ENCODE data around the gene SPEM3. TPM values are rescaled to one million over a fixed set of nuclear protein-coding genes. Genes with fewer than 3 reads are reported as not detected.

The SPEM3 gene
- total and polyA plus RNA-seq, 2 of the 13 experiments (the other 11 are each of a cell fraction or from before 2014, with no cell fraction given), result not detected

DNA sequence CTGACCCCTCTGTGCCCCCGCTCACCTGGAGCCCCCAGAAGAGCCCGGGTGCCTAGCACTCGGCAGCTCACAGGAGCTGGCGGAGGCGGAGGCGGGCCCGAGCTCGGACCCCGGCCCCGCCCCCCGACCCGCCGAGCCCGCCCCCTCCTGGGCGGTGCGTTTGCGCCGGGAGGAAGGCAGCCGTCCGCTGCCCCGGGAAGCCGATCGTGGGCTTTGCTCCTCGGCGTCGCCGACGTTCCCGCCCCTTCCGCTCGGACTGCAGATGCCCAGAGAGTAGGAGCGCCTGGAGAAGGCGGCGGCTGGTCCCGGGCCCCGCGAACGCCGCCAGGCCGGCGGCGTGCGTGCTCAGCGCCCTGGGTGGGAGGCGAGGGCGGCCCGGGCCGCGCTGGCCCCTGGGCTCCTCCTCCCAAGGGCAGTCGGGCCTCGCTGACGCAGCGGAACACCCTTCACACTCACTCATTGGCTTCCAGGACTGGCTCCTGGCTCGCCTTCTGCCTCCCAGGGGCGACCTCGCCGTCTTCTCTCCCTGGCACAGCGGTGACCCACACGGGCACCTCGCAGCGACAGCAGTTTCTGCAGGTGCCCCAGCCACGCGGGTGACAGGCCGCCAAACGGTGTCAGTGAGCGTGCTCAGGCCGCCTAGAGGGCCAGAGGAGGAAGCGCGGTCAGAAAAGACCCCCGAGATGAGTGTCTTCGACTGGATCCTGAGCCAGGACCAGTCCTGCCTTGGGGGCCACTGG is 34.0 kb upstream of the SPEM3 start, which contains the start of gene PLSCR3 (continued):
- TF ChIP-seq, protein P1, sequence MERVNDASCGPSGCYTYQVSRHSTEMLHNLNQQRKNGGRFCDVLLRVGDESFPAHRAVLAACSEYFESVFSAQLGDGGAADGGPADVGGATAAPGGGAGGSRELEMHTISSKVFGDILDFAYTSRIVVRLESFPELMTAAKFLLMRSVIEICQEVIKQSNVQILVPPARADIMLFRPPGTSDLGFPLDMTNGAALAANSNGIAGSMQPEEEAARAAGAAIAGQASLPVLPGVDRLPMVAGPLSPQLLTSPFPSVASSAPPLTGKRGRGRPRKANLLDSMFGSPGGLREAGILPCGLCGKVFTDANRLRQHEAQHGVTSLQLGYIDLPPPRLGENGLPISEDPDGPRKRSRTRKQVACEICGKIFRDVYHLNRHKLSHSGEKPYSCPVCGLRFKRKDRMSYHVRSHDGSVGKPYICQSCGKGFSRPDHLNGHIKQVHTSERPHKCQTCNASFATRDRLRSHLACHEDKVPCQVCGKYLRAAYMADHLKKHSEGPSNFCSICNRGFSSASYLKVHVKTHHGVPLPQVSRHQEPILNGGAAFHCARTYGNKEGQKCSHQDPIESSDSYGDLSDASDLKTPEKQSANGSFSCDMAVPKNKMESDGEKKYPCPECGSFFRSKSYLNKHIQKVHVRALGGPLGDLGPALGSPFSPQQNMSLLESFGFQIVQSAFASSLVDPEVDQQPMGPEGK (CRISPR knock-in tag; IDR thresholded peaks at IDR 0.05), result no peak
- no peak for TF ChIP-seq NFIC (IDR thresholded peaks at IDR 0.05; ENCODE audit: low read length)
- no peak for TF ChIP-seq HNF4G (IDR thresholded peaks at IDR 0.05; ENCODE audit: borderline replicate concordance, low read depth, low read length)
- TF ChIP-seq HNF4G (CRISPR knock-in tag; IDR thresholded peaks at IDR 0.05; ENCODE audit: borderline replicate concordance, low read depth), result no peak
- TF ChIP-seq HNRNPL (IDR thresholded peaks at IDR 0.05; ENCODE audit: low read depth, low read length), result peak; percentile 95
- no peak; the same call in 1 of the 2 replicates for TF ChIP-seq HOXA5 (CRISPR knock-in tag; IDR thresholded peaks at IDR 0.05)
- TF ChIP-seq ETV6 (CRISPR knock-in tag; conservative IDR thresholded peaks at IDR 0.05), result no peak
- TF ChIP-seq, protein P2, sequence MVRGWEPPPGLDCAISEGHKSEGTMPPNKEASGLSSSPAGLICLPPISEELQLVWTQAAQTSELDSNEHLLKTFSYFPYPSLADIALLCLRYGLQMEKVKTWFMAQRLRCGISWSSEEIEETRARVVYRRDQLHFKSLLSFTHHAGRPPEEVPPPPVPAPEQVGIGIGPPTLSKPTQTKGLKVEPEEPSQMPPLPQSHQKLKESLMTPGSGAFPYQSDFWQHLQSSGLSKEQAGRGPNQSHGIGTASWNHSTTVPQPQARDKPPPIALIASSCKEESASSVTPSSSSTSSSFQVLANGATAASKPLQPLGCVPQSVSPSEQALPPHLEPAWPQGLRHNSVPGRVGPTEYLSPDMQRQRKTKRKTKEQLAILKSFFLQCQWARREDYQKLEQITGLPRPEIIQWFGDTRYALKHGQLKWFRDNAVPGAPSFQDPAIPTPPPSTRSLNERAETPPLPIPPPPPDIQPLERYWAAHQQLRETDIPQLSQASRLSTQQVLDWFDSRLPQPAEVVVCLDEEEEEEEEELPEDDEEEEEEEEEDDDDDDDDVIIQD (CRISPR knock-in tag; IDR thresholded peaks at IDR 0.05; ENCODE audit: low read depth), result no peak
- no peak for TF ChIP-seq NCOA5 (CRISPR knock-in tag; IDR thresholded peaks at IDR 0.05)
- TF ChIP-seq SIN3B (IDR thresholded peaks at IDR 0.05; ENCODE audit: low read length), result no peak
- TF ChIP-seq ZNF674 (CRISPR knock-in tag; IDR thresholded peaks at IDR 0.05; ENCODE audit: low read depth), result no peak
- 0 out of 2 replicates have a peak, but pooled peaks have one; percentile 25 for TF ChIP-seq CBFB (CRISPR knock-in tag; IDR thresholded peaks at IDR 0.05)
- no peak for TF ChIP-seq GATAD2A (CRISPR knock-in tag; IDR thresholded peaks at IDR 0.05)
- TF ChIP-seq TSC22D2 (CRISPR knock-in tag; IDR thresholded peaks at IDR 0.05; ENCODE audit: borderline replicate concordance), result no peak
- no peak for TF ChIP-seq ZNF136 (CRISPR knock-in tag; IDR thresholded peaks at IDR 0.05; ENCODE audit: low read depth)
- TF ChIP-seq ZNF350 (CRISPR knock-in tag; IDR thresholded peaks at IDR 0.05; ENCODE audit: borderline replicate concordance, low read depth), result peak; percentile 49; the same call in 1 of the 2 replicates
- TF ChIP-seq, protein P3, sequence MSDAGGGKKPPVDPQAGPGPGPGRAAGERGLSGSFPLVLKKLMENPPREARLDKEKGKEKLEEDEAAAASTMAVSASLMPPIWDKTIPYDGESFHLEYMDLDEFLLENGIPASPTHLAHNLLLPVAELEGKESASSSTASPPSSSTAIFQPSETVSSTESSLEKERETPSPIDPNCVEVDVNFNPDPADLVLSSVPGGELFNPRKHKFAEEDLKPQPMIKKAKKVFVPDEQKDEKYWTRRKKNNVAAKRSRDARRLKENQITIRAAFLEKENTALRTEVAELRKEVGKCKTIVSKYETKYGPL (CRISPR knock-in tag; IDR thresholded peaks at IDR 0.05), result no peak
- TF ChIP-seq HOXA9 (CRISPR knock-in tag; IDR thresholded peaks at IDR 0.05; ENCODE audit: borderline replicate concordance), result no peak
- no peak for TF ChIP-seq ZNF3 (CRISPR knock-in tag; IDR thresholded peaks at IDR 0.05)
- TF ChIP-seq ELF1 (CRISPR knock-in tag; IDR thresholded peaks at IDR 0.05), result peak; percentile 9; the same call in 1 of the 2 replicates
- TF ChIP-seq, protein P4, sequence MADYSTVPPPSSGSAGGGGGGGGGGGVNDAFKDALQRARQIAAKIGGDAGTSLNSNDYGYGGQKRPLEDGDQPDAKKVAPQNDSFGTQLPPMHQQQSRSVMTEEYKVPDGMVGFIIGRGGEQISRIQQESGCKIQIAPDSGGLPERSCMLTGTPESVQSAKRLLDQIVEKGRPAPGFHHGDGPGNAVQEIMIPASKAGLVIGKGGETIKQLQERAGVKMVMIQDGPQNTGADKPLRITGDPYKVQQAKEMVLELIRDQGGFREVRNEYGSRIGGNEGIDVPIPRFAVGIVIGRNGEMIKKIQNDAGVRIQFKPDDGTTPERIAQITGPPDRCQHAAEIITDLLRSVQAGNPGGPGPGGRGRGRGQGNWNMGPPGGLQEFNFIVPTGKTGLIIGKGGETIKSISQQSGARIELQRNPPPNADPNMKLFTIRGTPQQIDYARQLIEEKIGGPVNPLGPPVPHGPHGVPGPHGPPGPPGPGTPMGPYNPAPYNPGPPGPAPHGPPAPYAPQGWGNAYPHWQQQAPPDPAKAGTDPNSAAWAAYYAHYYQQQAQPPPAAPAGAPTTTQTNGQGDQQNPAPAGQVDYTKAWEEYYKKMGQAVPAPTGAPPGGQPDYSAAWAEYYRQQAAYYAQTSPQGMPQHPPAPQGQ (CRISPR knock-in tag; IDR thresholded peaks at IDR 0.05; ENCODE audit: borderline replicate concordance), result 0 out of 2 replicates have a peak, but pooled peaks have one; percentile 21
- TF ChIP-seq ELF4 (CRISPR knock-in tag; IDR thresholded peaks at IDR 0.05; ENCODE audit: borderline replicate concordance), result no peak

Data from HepG2 (cell line).